ENCODE data around the gene NRIP3. TPM values are rescaled to one million over a fixed set of nuclear protein-coding genes. Genes with fewer than 3 reads are reported as not detected.
"Not testable (repeated sequence)": the region's sequence is repeated elsewhere in the genome, so short reads cannot be mapped to it uniquely, and the experiment has no call there.

NRIP3 gene
- total and polyA plus RNA-seq, 3 donors from 2014 or later = 29.4 to 108 (median 55.1) TPM

DNA sequence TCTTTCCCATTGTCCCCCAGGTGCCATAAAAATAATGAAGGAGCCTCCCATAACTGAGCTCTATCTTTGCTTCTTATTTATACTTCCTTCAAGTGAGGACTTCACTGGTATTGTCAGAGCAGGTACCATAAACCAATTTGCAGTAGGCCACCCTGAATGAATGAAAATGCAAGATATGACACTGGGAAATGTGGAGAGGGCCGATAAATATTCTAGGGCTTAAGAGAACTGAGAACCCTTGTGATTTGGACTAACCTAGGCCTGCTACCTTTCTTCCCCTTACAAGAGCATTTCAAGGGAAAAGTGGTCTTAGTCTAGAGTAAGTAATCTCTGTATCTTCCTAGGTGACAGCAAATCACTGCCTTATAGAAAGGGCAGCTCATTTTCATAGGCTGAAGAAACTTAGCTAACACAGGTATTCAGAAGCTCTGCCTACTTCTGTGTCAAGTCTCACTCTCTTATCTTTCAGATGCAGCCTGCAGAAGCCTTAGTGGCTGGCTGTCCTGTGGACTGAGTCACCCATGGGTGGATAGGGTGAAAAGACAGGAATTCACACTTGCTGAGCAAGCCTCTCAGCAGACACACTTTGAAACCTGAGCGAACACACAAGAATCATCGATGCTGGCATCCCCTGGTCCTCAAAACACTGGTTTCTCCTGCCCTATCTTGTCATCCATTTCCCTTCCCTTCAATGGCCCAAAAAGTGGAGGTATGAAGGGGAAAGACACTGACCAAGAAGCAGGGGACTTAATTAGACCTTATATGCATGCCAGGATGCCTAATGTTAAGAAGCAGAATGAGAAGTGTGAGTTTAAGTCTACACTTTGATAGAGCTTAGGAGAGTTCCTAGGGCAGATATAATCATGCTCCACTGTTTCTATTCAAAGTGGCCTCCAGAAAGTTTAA lies 15.2 kb downstream of the NRIP3 start:
- WGBS, 2 donors = 79 to 84% methylated on average over 3 of the region's 3 CpGs
- intact Hi-C loops (cut with DNase I; ENCODE audit: low total_unique reads) = no loop called here
- H3K27me3 ChIP-seq = no peaks in the 10 kb centered on the region
- no peak overlapping the region for H3K4me3 ChIP-seq
- no peaks in the 10 kb centered on the region for H3K9me3 ChIP-seq
- H3K36me3 ChIP-seq (ENCODE audit: low read depth, missing control alignments) = no peaks in the 10 kb centered on the region
- DNase-seq = no peak
- TF ChIP-seq POLR2A (IDR thresholded peaks at IDR 0.05) (no peak), CTCF (IDR thresholded peaks at IDR 0.05) (no peak)
- H3K27ac ChIP-seq = no peak overlapping the region
- no peaks in the 10 kb centered on the region for H3K4me1 ChIP-seq

GRCh38 chr11:8987446-8987845 lies 16.4 kb downstream of the NRIP3 start:
- no peak overlapping the region for H3K4me3 ChIP-seq
- H3K4me1 ChIP-seq = no peaks in the 10 kb centered on the region
- no peak overlapping the region for H3K27ac ChIP-seq
- no peak for DNase-seq
- intact Hi-C loops (cut with DNase I; ENCODE audit: low total_unique reads) = no loop called here
- no peaks in the 10 kb centered on the region for H3K27me3 ChIP-seq
- H3K36me3 ChIP-seq (ENCODE audit: low read depth, missing control alignments) = no peaks in the 10 kb centered on the region
- WGBS, 2 donors = 86 to 95% methylated on average over 2 of the region's 2 CpGs
- no peaks in the 10 kb centered on the region for H3K9me3 ChIP-seq
- TF ChIP-seq CTCF (IDR thresholded peaks at IDR 0.05) (no peak), POLR2A (IDR thresholded peaks at IDR 0.05) (no peak)

DNA sequence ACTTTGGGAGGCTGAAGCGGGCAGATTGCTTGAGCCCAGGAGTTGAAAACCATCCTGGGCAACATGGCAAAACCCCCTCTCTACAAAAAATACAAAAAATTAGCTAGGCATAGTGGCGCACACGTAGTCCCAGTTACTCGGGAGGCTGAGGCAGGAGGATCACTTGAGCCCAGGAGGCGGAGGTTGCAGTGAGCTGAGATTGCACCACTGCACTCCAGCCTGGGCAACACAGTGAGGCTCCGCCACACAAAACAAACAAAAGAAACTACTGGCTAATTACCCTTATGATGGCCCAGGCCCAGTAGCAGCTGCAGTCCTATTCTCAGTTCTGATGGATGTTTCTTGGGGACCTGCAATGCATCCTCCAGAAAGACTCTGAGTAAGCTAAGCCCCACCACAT lies 17.0 kb downstream of the NRIP3 start:
- H3K9me3 ChIP-seq; H3K27ac ChIP-seq; H3K36me3 ChIP-seq (ENCODE audit: low read depth, missing control alignments); H3K4me1 ChIP-seq; H3K4me3 ChIP-seq; H3K27me3 ChIP-seq; intact Hi-C loops (cut with DNase I; ENCODE audit: low total_unique reads); DNase-seq: not testable (repeated sequence)
- WGBS, 2 donors = 87 to 92% methylated on average over 6 of the region's 6 CpGs

- Histone ChIP-seq H3K27me3 (no peaks in the 10 kb centered on the region), H3K36me3 (ENCODE audit: low read depth, missing control alignments) (no peaks in the 10 kb centered on the region), H3K9me3 (no peaks in the 10 kb centered on the region), H3K4me1 (no peaks in the 10 kb centered on the region), H3K4me3 (no peak overlapping the region), H3K27ac (no peak overlapping the region)
- WGBS, 2 donors = 85 to 95% methylated on average over 5 of the region's 5 CpGs
- DNase-seq = no peak
- TF ChIP-seq CTCF (IDR thresholded peaks at IDR 0.05) (no peak), POLR2A (IDR thresholded peaks at IDR 0.05) (no peak)
- intact Hi-C loops (cut with DNase I; ENCODE audit: low total_unique reads) = no loop called here
Observed at GRCh38 chr11:8985462-8985861, 18.3 kb downstream of the NRIP3 start.

GRCh38 chr11:8983552-8983951 lies 20.2 kb downstream of the NRIP3 start:
- no peaks in the 10 kb centered on the region for H3K9me3 ChIP-seq
- no peaks in the 10 kb centered on the region for H3K4me1 ChIP-seq
- no peak overlapping the region for H3K4me3 ChIP-seq
- H3K36me3 ChIP-seq (ENCODE audit: low read depth, missing control alignments) = no peaks in the 10 kb centered on the region
- intact Hi-C loops (cut with DNase I; ENCODE audit: low total_unique reads) = no loop called here
- 90 to 92% methylated on average over 2 of the region's 2 CpGs for WGBS, 2 donors
- no peaks in the 10 kb centered on the region for H3K27me3 ChIP-seq
- TF ChIP-seq CTCF (IDR thresholded peaks at IDR 0.05) (no peak), POLR2A (IDR thresholded peaks at IDR 0.05) (no peak)
- no peak overlapping the region for H3K27ac ChIP-seq
- DNase-seq = no peak
